H1 (cell line): ENCODE measurements around the gene AK5. TPM values are rescaled to one million over a fixed set of nuclear protein-coding genes. Genes with fewer than 3 reads are reported as not detected.

Experiments
- CTCF ChIA-PET: fragments of 300-600 bp; sonication (Branson Sonifier 250); formaldehyde crosslinking; loops from one replicate; lab custom pipeline; 2021; ENCODE audit not compliant: partially characterized antibody; lab: Charles Lee
- POLR2A ChIA-PET: fragments of 300-600 bp; sonication (Branson Sonifier 250); formaldehyde crosslinking; loops from one replicate; lab custom pipeline; 2021; ENCODE audit warnings: inconsistent platforms; ENCODE audit not compliant: partially characterized antibody; lab: Charles Lee
- DNase-seq, 2 experiments: peaks; one replicate each; pipeline versions ENCODE4 v3.0.0 to v3.0.0-alpha.2; 2010 to 2022; ENCODE audit warnings: low spot score in 2 of 2, low read depth in 1 of 2, mixed read lengths in 1 of 2
- FAIRE-seq: peaks from 2 replicates; lab custom pipeline; 2011; peaks lifted over from hg19 to GRCh38; lab: Jason Lieb, UNC
- H2AFZ ChIP-seq: 2 replicates; pipeline ENCODE4 v1.8.1; 2012; ENCODE audit warnings: low read length, inconsistent platforms
- H2AK5ac ChIP-seq: 2 replicates; pipeline ENCODE4 v1.6.1; 2013; ENCODE audit warnings: low read depth, low read length
- H2BK120ac ChIP-seq: replicated peaks from 2 replicates; pipeline ENCODE3; 2013; ENCODE audit warnings: low read depth, low read length, inconsistent platforms
- H2BK12ac ChIP-seq: 2 replicates; pipeline ENCODE4 v1.6.1; 2013; ENCODE audit warnings: low read depth, low read length
- H2BK15ac ChIP-seq: 2 replicates; pipeline ENCODE4 v1.6.1; 2013; ENCODE audit warnings: low read length
- H2BK20ac ChIP-seq: 2 replicates; pipeline ENCODE4 v1.6.1; 2013; ENCODE audit warnings: low read length
- H2BK5ac ChIP-seq: 2 replicates; pipeline ENCODE4 v1.6.1; 2013; ENCODE audit warnings: low read depth, low read length
- H3K14ac ChIP-seq: 2 replicates; pipeline ENCODE4 v1.6.1; 2013; ENCODE audit warnings: inconsistent platforms; ENCODE audit not compliant: insufficient read length
- H3K18ac ChIP-seq: 2 replicates; pipeline ENCODE4 v1.6.1; 2013; ENCODE audit warnings: low read length; ENCODE audit errors: extremely low read depth
- H3K23ac ChIP-seq: 2 replicates; pipeline ENCODE4 v1.6.1; 2013; ENCODE audit warnings: inconsistent platforms; ENCODE audit not compliant: insufficient read length
- H3K23me2 ChIP-seq: 2 replicates; pipeline ENCODE4 v1.6.1; 2013; ENCODE audit warnings: low read depth, low read length
- H3K27ac ChIP-seq: 2 replicates; pipeline ENCODE4 v1.6.1; 2011; ENCODE audit warnings: low read depth, low read length, inconsistent platforms
- H3K27me3 ChIP-seq, 4 experiments: replicated peaks in 1 of 4; 1 replicate in 1 of 4; 2 replicates in 3 of 4; pipeline versions ENCODE4 v1.6.1 to v1.8.1; 2011 to 2013; ENCODE audit warnings: low read length in 3 of 4, mild to moderate bottlenecking in 3 of 4, inconsistent platforms in 2 of 4, mixed read lengths in 2 of 4, moderate library complexity in 1 of 4; ENCODE audit not compliant: control insufficient read depth in 3 of 4, insufficient read depth in 3 of 4; ENCODE audit errors: extremely low read depth in 1 of 4
- H3K36me3 ChIP-seq, 4 experiments: 2 replicates each; pipeline versions ENCODE4 v1.6.1 to v1.8.1; 2011 to 2013; ENCODE audit warnings: mild to moderate bottlenecking in 4 of 4, low read length in 3 of 4, moderate library complexity in 2 of 4, control low read depth in 1 of 4, inconsistent platforms in 1 of 4; ENCODE audit not compliant: insufficient read depth in 4 of 4, control insufficient read depth in 2 of 4
- H3K4ac ChIP-seq: replicated peaks from 2 replicates; pipeline ENCODE3; 2013; ENCODE audit warnings: low read length, low read depth, mixed read lengths, inconsistent platforms; ENCODE audit not compliant: insufficient read length
- H3K4me1 ChIP-seq, 4 experiments: replicated peaks in 1 of 4; 1 replicate in 1 of 4; 2 replicates in 3 of 4; pipeline versions ENCODE4 v1.6.1 to v1.8.1; 2011 to 2013; ENCODE audit warnings: low read length in 3 of 4, inconsistent platforms in 2 of 4, mixed read lengths in 1 of 4; ENCODE audit not compliant: insufficient read depth in 4 of 4, control insufficient read depth in 3 of 4
- H3K4me2 ChIP-seq, 2 experiments: 2 replicates each; pipeline versions ENCODE4 v1.6.1 to v1.8.1; 2011 to 2013; ENCODE audit warnings: low read depth in 2 of 2, low read length in 2 of 2, control low read depth in 1 of 2, inconsistent platforms in 1 of 2, mild to moderate bottlenecking in 1 of 2; ENCODE audit not compliant: insufficient read depth in 1 of 2
- H3K4me3 ChIP-seq, 4 experiments: fragments of 200-600, 300-600 bp in 1 of 4; sonication (generic), shearing (Covaris generic), sonication (Bioruptor Twin) in 1 of 4; 2 replicates each; pipeline versions ENCODE4 v1.5.1 to v1.8.1; 2011 to 2016; ENCODE audit warnings: low read length in 4 of 4, low read depth in 3 of 4, control low read depth in 2 of 4, inconsistent platforms in 2 of 4, mild to moderate bottlenecking in 2 of 4, mixed read lengths in 1 of 4, moderate library complexity in 1 of 4; ENCODE audit not compliant: insufficient read depth in 2 of 4; ENCODE audit errors: extremely low read depth in 1 of 4
- H3K56ac ChIP-seq: replicated peaks from 2 replicates; pipeline ENCODE3; 2013; ENCODE audit warnings: low read depth, mild to moderate bottlenecking, mixed read lengths, low read length, inconsistent platforms; ENCODE audit not compliant: insufficient read length
- H3K79me1 ChIP-seq: 2 replicates; pipeline ENCODE4 v1.6.1; 2013; ENCODE audit warnings: low read depth, low read length, control low read depth
- H3K79me2 ChIP-seq, 2 experiments: 2 replicates each; pipeline versions ENCODE4 v1.6.1 to v1.8.1; 2012 to 2013; ENCODE audit warnings: low read length in 2 of 2, mild to moderate bottlenecking in 2 of 2, inconsistent platforms in 1 of 2; ENCODE audit not compliant: insufficient read depth in 2 of 2, control insufficient read depth in 1 of 2
- H3K9ac ChIP-seq, 4 experiments: replicated peaks in 1 of 4; 1 replicate in 1 of 4; 2 replicates in 3 of 4; pipeline versions ENCODE4 v1.6.1 to v1.8.1; 2011 to 2013; ENCODE audit warnings: low read depth in 3 of 4, low read length in 3 of 4, control low read depth in 2 of 4, mild to moderate bottlenecking in 2 of 4, moderate library complexity in 2 of 4, inconsistent platforms in 1 of 4; ENCODE audit errors: extremely low read depth in 1 of 4
- H3K9me3 ChIP-seq, 2 experiments: 2 replicates each; pipeline versions ENCODE4 v1.6.1 to v1.8.1; 2012 to 2013; ENCODE audit warnings: mild to moderate bottlenecking in 2 of 2, moderate library complexity in 2 of 2, control low read depth in 1 of 2, inconsistent platforms in 1 of 2, low read depth in 1 of 2, low read length in 1 of 2, mixed read lengths in 1 of 2; ENCODE audit not compliant: insufficient read depth in 2 of 2
- H4K20me1 ChIP-seq, 2 experiments: replicated peaks in 1 of 2; 2 replicates each; pipeline versions ENCODE3 to v1.8.1; 2011 to 2013; ENCODE audit warnings: inconsistent platforms in 2 of 2, low read length in 2 of 2, mild to moderate bottlenecking in 1 of 2; ENCODE audit not compliant: insufficient read depth in 2 of 2, control insufficient read depth in 1 of 2
- H4K5ac ChIP-seq: 2 replicates; pipeline ENCODE4 v1.6.1; 2013; ENCODE audit warnings: low read length, low read depth, mixed read lengths, inconsistent platforms; ENCODE audit not compliant: insufficient read length
- H4K8ac ChIP-seq: 2 replicates; pipeline ENCODE4 v1.8.0; 2013; ENCODE audit warnings: mild to moderate bottlenecking, moderate library complexity, low read length, inconsistent platforms; ENCODE audit not compliant: insufficient read depth; ENCODE audit errors: extremely low read depth
- H4K91ac ChIP-seq: replicated peaks from 2 replicates; pipeline ENCODE3; 2013; ENCODE audit warnings: low read length, mixed read lengths, inconsistent platforms; ENCODE audit not compliant: insufficient read length
- CBX8 ChIP-seq: fragments of 300-800, 300-1000 bp; sonication (generic); IDR thresholded peaks from 2 replicates; pipeline ENCODE4 v1.7.1; 2016; ENCODE audit warnings: low read depth, low read length, borderline replicate concordance
- CREB1 ChIP-seq: IDR thresholded peaks from 2 replicates; pipeline ENCODE4 v1.6.1; 2012; ENCODE audit warnings: inconsistent platforms
- FOSL1 ChIP-seq: IDR thresholded peaks from 2 replicates; pipeline ENCODE4 v1.6.1; 2011; ENCODE audit warnings: mild to moderate bottlenecking, low read depth, low read length, moderate library complexity; ENCODE audit not compliant: insufficient read depth
- HDAC2 ChIP-seq, 2 experiments: fragments of 300-600 bp in 1 of 2; sonication (generic) in 1 of 2; IDR thresholded peaks; 2 replicates each; pipeline ENCODE4 v1.6.1; 2011 to 2012; ENCODE audit warnings: low read depth in 2 of 2, low read length in 2 of 2, mild to moderate bottlenecking in 2 of 2, moderate library complexity in 2 of 2, borderline replicate concordance in 1 of 2, inconsistent platforms in 1 of 2
- HDAC6 ChIP-seq: IDR thresholded peaks from one replicate; pipeline ENCODE4 v1.7.1; 2012; ENCODE audit warnings: low read depth, mild to moderate bottlenecking, inconsistent platforms, low read length, moderate library complexity
- MAX ChIP-seq: IDR thresholded peaks from 2 replicates; pipeline ENCODE4 v1.6.1; 2012; ENCODE audit warnings: inconsistent platforms
- NRF1 ChIP-seq: IDR thresholded peaks from 2 replicates; pipeline ENCODE4 v1.6.1; 2011; ENCODE audit warnings: mild to moderate bottlenecking, low read depth, low read length, improper control_type of control experiment
- SIRT6 ChIP-seq: IDR thresholded peaks from one replicate; pipeline ENCODE4 v1.7.1; 2012; ENCODE audit warnings: low read length, inconsistent platforms
- SP2 ChIP-seq: IDR thresholded peaks from 2 replicates; pipeline ENCODE4 v1.6.1; 2012; ENCODE audit warnings: mild to moderate bottlenecking, low read length, inconsistent platforms
- WGBS, 2 experiments: shearing (Covaris generic) in 1 of 2; methylation state at CpG; one replicate each; pipeline versions ENCODE4 v1.1.6 to v1.1.7; 2013 to 2015; ENCODE audit warnings: low lambda C conversion rate in 2 of 2, mixed read lengths in 2 of 2, inconsistent platforms in 1 of 2, low coverage in 1 of 2, missing lambda C conversion rate in 1 of 2; ENCODE audit not compliant: insufficient replicate concordance in 2 of 2, insufficient coverage in 1 of 2, insufficient read length in 1 of 2; ENCODE audit errors: extremely low coverage in 1 of 2, missing lambda C conversion rate in 1 of 2; 5-methylcytosine and 5-hydroxymethylcytosine counted together
- polyA plus RNA-seq, 7 experiments: library from polyadenylated mRNA; depleted of rRNA in 3 of 7; stranded (reverse) in 5 of 7; unstranded in 2 of 7; fragments of >200 nt in 5 of 7; fragments of 200-250 nt in 2 of 7; gene quantifications; 1 replicate in 5 of 7; 2 replicates in 1 of 7; 4 replicates in 1 of 7; pipeline versions ENCODE4 v1.2.1 to v1.2.3, GENCODE V29; 2011 to 2013; ENCODE audit warnings: missing spikeins in 2 of 7, mixed read lengths in 2 of 7
- total RNA-seq: library from RNA; stranded (reverse); fragmentation: NEBNext Ultra II Directional; extraction: Animal tissue kit (Norgen Biotek cat#: 25700); gene quantifications from 2 replicates; pipeline ENCODE4 v1.2.1, GENCODE V29; 2021

Gene AK5
- total and polyA plus RNA-seq, 2 of the 8 experiments (the other 6 are each of a cell fraction or from before 2014, with no cell fraction given) = 2.0 to 7.1 TPM

- no peak for DNase-seq
- Histone ChIP-seq H3K4ac (no peak overlapping the region), H3K14ac (no peak overlapping the region), H3K4me3 (no peak overlapping the region), H2BK15ac (no peak overlapping the region), H4K5ac (no peak overlapping the region), H4K91ac (no peak overlapping the region), H2BK120ac (no peak overlapping the region), H3K23ac (no peak overlapping the region), H3K56ac (no peak overlapping the region), H4K20me1 (no peaks in the 10 kb centered on the region), H3K23me2 (no peaks in the 10 kb centered on the region), H2BK5ac (no peak overlapping the region), H2AFZ (no peak overlapping the region), H3K9me3 (no peaks in the 10 kb centered on the region), H4K8ac (no peak overlapping the region), H3K18ac (no peak overlapping the region), H3K4me2 (no peak overlapping the region), H3K79me1 (no peaks in the 10 kb centered on the region), H3K27ac (no peak overlapping the region), H2BK12ac (no peak overlapping the region), H3K79me2 (no peaks in the 10 kb centered on the region), H2AK5ac (no peak overlapping the region), H3K9ac (no peak overlapping the region), H3K4me1 (no peaks in the 10 kb centered on the region), H2BK20ac (no peak overlapping the region), H3K27me3 (no peaks in the 10 kb centered on the region), H3K36me3 (no peaks in the 10 kb centered on the region)
- no peak for TF ChIP-seq FOSL1
- no peak for TF ChIP-seq MAX
- no peak for TF ChIP-seq SIRT6
- TF ChIP-seq NRF1 = no peak
- TF ChIP-seq HDAC2 (IDR thresholded peaks at IDR 0.05; ENCODE audit: borderline replicate concordance in 1 of 2, low read depth in 2 of 2, low read length in 2 of 2) = no peak
- TF ChIP-seq CBX8 = no peak
- TF ChIP-seq HDAC6 = no peak
- TF ChIP-seq CREB1 = no peak
- TF ChIP-seq SP2 = no peak
- ChIA-PET CTCF (no interaction called here), POLR2A (interaction anchor here (1.1 kb wide), 1 partner anchor 15 kb away, joined by 3 read pairs; no protein-coding TSS in a partner anchor)
- no peak for FAIRE-seq
- 87% methylated on average over 2 of the region's 2 CpGs; no CpG with 5 or more reads in 1 of the 2 experiments for WGBS, 2 experiments
These were observed 165.8 kb downstream of the AK5 start for GRCh38 chr1:77447669-77448068.
